ENCODE data around the gene NLRC5.

Gene NLRC5

DNA sequence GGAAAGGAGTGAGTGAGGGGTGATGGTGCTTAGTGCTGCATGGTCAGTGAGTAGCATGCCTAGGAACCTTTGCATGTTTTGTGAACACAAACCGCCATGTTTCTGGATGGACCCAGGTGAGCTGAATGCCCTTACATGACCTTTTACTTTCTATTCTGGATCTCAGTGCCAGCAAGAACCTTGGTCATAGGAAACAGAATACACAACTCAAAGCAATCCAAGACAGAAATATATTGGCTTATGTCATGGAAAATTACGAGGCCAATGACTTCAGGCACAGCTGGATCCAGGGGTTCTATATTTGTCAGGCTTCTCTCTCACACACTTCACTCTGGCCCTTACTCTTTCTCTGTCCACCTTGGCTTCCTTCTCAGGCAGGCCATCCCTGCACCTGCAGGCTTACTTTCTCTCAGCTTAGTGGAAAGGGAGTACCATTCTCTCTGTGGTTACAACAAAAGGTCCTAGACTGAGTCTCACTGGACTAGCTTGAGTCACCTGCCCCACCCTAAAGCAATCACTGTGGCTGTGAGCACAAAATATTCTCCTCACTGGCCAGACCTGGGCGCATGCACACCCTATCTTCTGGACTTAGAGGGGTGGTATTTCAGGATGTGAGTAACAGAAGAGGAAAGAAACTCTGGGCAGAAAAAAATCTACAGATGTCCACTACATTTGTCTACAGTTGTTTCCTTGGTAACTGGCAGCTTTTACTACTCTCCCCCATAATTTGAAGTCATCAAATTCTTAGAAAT is 82.7 kb downstream of the NLRC5 start:
- H3K27me3 Mint-ChIP-seq: no peaks in the 10 kb centered on the region
- peaks cover 58% of the 10 kb centered on the region for H3K36me3 Mint-ChIP-seq (ENCODE audit: low read depth)
- H3K4me3 Mint-ChIP-seq: no peak overlapping the region
- H3K4me1 Mint-ChIP-seq (ENCODE audit: low read depth): peaks cover 55% of the 10 kb centered on the region
- H3K9me3 Mint-ChIP-seq: no peaks in the 10 kb centered on the region
- intact Hi-C loops (cut with micrococcal nuclease): no loop called here
- no peak overlapping the region for H3K27ac Mint-ChIP-seq

DNA sequence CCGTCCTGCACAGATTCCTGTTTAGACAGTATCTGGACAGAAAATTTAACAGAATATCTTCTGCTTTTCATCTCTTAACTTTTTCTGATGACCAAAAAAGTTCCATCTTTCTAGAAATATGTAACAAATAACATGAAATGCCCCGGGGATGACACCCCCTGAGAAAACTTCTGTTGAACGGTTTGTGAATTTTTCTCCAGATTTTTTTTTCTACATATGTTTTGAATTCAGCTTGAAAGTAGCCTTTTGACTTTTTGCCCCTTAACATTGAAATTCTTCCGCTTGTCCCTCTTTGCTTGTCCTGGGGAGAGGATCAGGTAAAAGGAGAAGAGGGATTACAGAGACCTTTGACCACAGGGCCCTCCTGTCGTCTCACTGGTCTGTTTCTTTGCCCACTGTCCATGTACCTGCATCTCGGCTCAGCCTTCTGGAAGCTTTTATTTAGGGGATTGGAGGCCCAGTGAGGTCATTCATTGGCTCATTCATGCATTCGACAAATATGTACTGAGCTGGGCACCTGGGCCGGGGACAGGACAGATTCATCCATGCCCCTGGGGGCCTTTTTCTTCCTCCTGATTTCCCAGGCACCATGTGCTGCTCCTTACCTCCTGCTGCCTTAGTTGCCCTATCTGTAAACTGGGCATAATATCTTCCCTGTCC is 83.4 kb downstream of the NLRC5 start:
- H3K4me1 Mint-ChIP-seq (ENCODE audit: low read depth): peaks cover 48% of the 10 kb centered on the region
- no peak overlapping the region for H3K4me3 Mint-ChIP-seq
- intact Hi-C loops (cut with micrococcal nuclease): no loop called here
- no peaks in the 10 kb centered on the region for H3K27me3 Mint-ChIP-seq
- H3K9me3 Mint-ChIP-seq: no peaks in the 10 kb centered on the region
- peaks cover 64% of the 10 kb centered on the region for H3K36me3 Mint-ChIP-seq (ENCODE audit: low read depth)
- H3K27ac Mint-ChIP-seq: no peak overlapping the region

DNA sequence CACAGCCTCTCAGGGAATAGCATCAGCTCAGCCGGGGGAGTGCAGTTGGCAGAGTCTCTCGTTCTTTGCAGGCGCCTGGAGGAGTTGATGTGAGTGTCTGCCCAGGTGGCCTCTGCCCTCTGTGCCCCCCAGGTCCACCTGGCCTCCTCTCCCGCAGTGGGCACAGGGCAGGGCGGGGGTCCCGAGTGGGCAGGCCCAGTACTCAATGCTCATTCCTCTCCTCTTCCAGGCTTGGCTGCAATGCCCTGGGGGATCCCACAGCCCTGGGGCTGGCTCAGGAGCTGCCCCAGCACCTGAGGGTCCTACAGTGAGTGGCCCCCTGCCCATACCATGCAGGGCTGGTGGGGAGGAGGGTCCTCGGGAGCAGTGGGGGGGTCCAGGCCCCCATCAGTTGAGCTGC is 88.4 kb downstream of the NLRC5 start:
- Mint-ChIP-seq H3K36me3 (ENCODE audit: low read depth) (peaks cover 57% of the 10 kb centered on the region), H3K27ac (no peak overlapping the region), H3K27me3 (no peaks in the 10 kb centered on the region), H3K9me3 (no peaks in the 10 kb centered on the region), H3K4me3 (no peak overlapping the region), H3K4me1 (ENCODE audit: low read depth) (peaks cover 1% of the 10 kb centered on the region)
- intact Hi-C loops (cut with micrococcal nuclease): no loop called here

DNA sequence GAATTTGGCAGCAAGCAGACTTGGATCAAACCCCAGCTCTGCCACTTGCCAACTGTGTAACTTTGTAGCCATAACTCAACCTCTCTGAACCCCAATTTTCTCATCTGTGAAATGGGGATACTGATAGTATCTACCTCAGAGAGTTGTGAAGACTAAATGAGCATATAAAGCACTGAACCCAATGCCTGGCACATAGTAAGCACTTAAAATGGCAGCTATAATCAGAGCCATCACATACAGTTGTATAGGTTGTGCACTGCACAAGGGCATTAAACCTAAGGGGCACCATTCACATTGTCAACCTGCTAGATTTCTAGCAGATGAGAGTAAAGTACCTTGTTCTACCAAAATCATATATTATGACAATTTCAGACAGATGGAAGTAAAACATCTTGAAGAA is 92.4 kb downstream of the NLRC5 start:
- Mint-ChIP-seq H3K27ac (no peak overlapping the region), H3K4me1 (ENCODE audit: low read depth) (peaks cover 16% of the 10 kb centered on the region)
- intact Hi-C loops (cut with micrococcal nuclease): loop anchor here (5.0 kb wide), 1 partner anchor 101 kb away; no protein-coding TSS in a partner anchor

DNA sequence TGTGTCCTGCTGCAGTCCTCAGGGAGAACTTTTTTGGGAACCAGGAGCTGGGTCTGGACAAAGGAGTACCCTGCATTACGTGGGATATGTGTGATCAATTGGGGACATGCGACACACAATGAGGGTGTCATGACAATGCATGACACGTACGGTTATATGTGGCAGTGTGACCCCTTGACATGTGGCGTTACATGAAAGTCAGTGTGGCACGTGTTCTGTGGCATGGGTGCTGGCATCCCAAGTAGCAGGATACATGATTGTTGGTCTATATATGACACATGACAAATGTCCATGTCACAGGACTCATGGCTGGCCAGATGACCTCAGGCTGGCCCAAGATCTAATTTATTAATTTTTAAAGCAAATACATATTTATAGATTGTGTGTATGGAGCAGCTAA is 93.3 kb downstream of the NLRC5 start:
- no peak overlapping the region for H3K27ac Mint-ChIP-seq
- peaks cover 16% of the 10 kb centered on the region for H3K4me1 Mint-ChIP-seq (ENCODE audit: low read depth)
- no peaks in the 10 kb centered on the region for H3K9me3 Mint-ChIP-seq
- no peak overlapping the region for H3K4me3 Mint-ChIP-seq
- H3K36me3 Mint-ChIP-seq (ENCODE audit: low read depth): peaks cover 19% of the 10 kb centered on the region
- H3K27me3 Mint-ChIP-seq: no peaks in the 10 kb centered on the region
- intact Hi-C loops (cut with micrococcal nuclease): loop anchor here (5.0 kb wide), 1 partner anchor 100 kb away; no protein-coding TSS in a partner anchor

More for the DNA sequence above, 92.4 kb downstream of the NLRC5 start:
- Mint-ChIP-seq H3K27me3 (no peaks in the 10 kb centered on the region), H3K36me3 (ENCODE audit: low read depth) (peaks cover 28% of the 10 kb centered on the region), H3K4me3 (no peak overlapping the region), H3K9me3 (no peaks in the 10 kb centered on the region)

DNA sequence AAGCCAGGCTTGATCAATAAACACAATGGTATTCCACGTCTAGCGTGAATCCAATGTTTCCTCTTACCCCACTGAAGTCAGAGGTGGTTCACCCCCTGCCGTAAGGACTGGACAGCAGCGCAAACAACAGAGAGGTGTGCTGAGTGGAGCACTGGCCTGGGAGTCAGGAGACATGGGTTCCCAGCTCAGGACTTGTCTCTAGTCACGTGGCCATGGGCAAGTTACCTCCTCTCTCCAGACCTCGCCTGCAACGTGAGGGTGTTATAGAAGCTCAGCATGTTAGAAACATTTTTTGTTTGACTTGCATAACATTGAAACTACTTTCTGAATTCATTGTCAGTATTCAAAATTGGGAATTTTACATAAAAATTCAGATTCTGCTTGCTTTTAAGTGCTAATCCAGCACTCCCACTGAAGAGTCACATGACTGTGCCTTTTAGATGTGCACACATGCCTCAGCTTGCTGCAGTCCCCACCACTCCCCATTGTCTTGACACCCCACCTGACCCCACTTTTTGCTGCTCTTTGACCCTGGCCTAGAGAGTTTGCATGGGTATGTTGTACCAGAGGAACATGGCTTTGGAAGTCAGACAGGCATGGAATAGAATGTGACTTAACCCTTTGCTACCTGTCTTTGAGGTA is 94.2 kb downstream of the NLRC5 start:
- Mint-ChIP-seq H3K4me3 (no peak overlapping the region), H3K4me1 (ENCODE audit: low read depth) (peaks cover 16% of the 10 kb centered on the region), H3K36me3 (ENCODE audit: low read depth) (peaks cover 16% of the 10 kb centered on the region), H3K9me3 (no peaks in the 10 kb centered on the region), H3K27me3 (no peaks in the 10 kb centered on the region), H3K27ac (no peak overlapping the region)
- intact Hi-C loops (cut with micrococcal nuclease): loop anchor here (1.0 to 5.0 kb wide), 2 partner anchors 85 to 99 kb away; no protein-coding TSS in a partner anchor

DNA sequence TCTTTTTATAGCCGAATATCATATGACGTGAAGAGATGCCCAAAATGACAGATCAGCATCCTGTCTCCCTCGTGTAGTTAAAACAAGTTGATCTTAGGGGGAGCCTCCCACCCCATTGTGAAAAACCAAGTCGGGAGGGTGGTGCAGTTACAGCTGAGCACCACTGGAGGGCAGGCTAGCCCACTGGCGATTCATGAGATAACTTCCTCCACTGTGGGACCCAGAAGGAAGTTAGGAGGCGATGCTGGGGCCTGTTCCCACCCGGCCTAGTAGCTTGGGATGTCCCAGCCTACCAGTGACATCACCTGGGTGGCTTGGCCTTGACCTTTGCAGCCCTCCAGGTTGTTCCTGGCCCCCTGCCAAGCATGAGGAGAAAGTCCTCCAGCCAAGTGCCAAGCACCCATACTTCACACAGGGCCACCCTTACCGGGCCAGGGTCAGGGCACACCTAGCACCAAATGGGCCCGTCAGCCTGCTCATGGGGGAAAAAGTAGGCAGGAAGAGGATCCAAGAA is 95.0 kb downstream of the NLRC5 start:
- no peaks in the 10 kb centered on the region for H3K9me3 Mint-ChIP-seq
- no peak overlapping the region for H3K4me3 Mint-ChIP-seq
- H3K27me3 Mint-ChIP-seq: no peaks in the 10 kb centered on the region
- H3K27ac Mint-ChIP-seq: no peak overlapping the region
- peaks cover 11% of the 10 kb centered on the region for H3K36me3 Mint-ChIP-seq (ENCODE audit: low read depth)
- intact Hi-C loops (cut with micrococcal nuclease): loop anchor here (1.0 to 5.0 kb wide), 2 partner anchors 84 to 98 kb away; no protein-coding TSS in a partner anchor
- H3K4me1 Mint-ChIP-seq (ENCODE audit: low read depth): peaks cover 16% of the 10 kb centered on the region

DNA sequence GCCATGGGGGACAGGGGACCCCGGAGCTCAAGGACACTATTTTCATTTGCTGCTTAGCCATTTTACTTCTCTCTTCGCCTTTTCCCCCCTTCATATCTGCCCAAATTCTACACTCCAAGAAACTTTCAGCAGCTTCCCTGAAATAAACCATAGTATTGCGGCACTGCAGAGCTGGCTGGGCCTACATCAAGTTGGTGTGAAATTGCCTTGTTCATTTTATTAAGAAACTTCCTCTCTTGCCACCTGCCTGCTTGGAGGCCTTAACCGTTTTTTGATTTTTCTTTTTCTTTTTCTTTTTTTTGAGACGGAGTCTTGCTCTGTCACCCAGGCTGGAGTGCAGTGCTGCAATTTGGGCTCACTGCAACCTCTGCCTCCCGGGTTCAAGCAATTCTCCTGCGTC is 95.6 kb downstream of the NLRC5 start:
- H3K4me1 Mint-ChIP-seq (ENCODE audit: low read depth): peaks cover 16% of the 10 kb centered on the region
- peaks cover 5% of the 10 kb centered on the region for H3K36me3 Mint-ChIP-seq (ENCODE audit: low read depth)
- intact Hi-C loops (cut with micrococcal nuclease): loop anchor here (1.0 to 5.0 kb wide), 2 partner anchors 83 to 97 kb away; no protein-coding TSS in a partner anchor
- H3K9me3 Mint-ChIP-seq: no peaks in the 10 kb centered on the region
- no peaks in the 10 kb centered on the region for H3K27me3 Mint-ChIP-seq
- no peak overlapping the region for H3K4me3 Mint-ChIP-seq
- H3K27ac Mint-ChIP-seq: no peak overlapping the region

DNA sequence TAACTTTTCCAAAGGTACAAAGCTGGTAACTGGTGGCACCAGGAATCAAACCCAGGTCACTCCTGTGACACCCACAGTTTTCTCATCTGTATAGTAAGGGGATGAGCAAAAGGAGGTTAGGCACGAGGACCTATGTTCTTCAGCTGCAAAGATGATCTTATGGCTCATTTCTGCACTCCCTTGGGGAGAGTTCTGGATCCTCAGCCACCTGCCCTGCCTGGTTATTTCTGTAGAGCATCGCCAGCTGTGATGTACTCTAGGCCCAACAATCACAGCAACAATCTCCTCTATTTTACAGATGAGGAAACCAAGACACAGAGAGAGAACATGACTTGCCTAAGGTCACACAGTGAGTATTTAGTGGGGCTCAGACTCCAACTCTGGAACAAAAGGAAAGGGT is 97.6 kb downstream of the NLRC5 start:
- Mint-ChIP-seq H3K27ac (no peak overlapping the region), H3K36me3 (ENCODE audit: low read depth) (peaks cover 5% of the 10 kb centered on the region)
- intact Hi-C loops (cut with micrococcal nuclease): no loop called here

DNA sequence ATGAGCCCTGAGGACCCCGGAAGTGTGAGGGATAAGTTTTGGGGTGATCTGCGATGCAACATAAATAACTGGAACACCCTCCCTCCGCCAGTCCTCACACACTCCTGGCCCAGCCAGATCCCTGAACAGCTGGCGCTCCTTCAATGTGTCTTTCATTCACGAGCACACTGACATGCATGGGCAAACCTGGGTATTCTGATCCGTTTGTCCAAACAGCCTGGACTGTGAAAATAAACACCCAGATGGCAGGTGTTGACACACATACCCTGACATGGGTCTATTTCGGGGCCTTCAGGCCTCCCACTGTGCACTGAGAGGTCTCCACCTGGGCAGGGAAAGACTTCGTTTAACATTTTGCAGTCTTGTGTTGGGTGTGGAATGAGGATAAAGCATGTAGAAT is 100.0 kb downstream of the NLRC5 start:
- no peaks in the 10 kb centered on the region for H3K36me3 Mint-ChIP-seq (ENCODE audit: low read depth)
- intact Hi-C loops (cut with micrococcal nuclease): no loop called here
- H3K27ac Mint-ChIP-seq: peak overlapping the region; percentile 56
- H3K27me3 Mint-ChIP-seq: no peaks in the 10 kb centered on the region
- no peak overlapping the region for H3K4me3 Mint-ChIP-seq
- H3K4me1 Mint-ChIP-seq (ENCODE audit: low read depth): peaks cover 41% of the 10 kb centered on the region
- no peaks in the 10 kb centered on the region for H3K9me3 Mint-ChIP-seq

More for the DNA sequence above, 97.6 kb downstream of the NLRC5 start:
- peaks cover 35% of the 10 kb centered on the region for H3K4me1 Mint-ChIP-seq (ENCODE audit: low read depth)
- no peaks in the 10 kb centered on the region for H3K9me3 Mint-ChIP-seq
- no peak overlapping the region for H3K4me3 Mint-ChIP-seq
- H3K27me3 Mint-ChIP-seq: no peaks in the 10 kb centered on the region

DNA sequence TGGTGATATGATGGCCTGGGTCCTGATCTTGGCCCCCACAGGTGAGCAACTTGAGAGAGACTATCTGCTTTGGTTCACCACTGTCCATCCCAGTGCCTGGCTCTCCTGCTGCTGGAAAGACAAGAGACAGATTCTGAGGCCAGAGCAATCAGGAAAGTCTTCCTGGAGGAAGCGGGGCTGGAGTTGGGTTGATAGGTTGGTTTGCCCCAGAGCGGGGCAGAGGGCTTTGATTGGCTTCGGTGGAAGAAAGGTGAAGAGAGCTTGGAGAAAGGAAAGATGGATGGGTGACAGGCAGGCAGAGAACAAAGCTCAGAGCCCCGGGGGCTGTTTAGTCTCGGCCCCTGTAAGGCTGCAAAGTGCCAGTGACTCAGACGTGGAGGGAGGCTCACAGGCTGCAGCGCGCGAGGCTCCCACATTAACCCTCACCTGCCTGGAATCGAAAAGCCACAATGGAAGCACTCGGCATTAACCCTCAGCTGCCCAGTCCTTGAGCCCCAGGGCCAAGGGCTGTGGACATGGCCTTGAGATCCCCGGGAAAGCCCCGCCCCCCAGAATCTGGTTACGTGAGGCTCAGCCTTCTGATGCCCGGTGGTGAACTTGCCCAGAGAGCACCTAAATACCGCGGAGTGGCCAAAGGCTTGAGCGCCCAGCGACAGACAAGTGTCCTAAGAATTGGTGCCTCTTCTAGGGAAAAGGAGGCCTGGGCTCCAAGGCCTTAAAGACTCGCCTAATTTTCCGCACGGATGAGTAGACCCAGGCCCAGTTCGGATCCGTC is 102.0 kb downstream of the NLRC5 start:
- Mint-ChIP-seq H3K4me3 (peak overlapping the region; percentile 28), H3K27me3 (no peaks in the 10 kb centered on the region), H3K27ac (peak overlapping the region; percentile 56), H3K4me1 (ENCODE audit: low read depth) (peaks cover 47% of the 10 kb centered on the region), H3K9me3 (no peaks in the 10 kb centered on the region), H3K36me3 (ENCODE audit: low read depth) (no peaks in the 10 kb centered on the region)
- intact Hi-C loops (cut with micrococcal nuclease): no loop called here

DNA sequence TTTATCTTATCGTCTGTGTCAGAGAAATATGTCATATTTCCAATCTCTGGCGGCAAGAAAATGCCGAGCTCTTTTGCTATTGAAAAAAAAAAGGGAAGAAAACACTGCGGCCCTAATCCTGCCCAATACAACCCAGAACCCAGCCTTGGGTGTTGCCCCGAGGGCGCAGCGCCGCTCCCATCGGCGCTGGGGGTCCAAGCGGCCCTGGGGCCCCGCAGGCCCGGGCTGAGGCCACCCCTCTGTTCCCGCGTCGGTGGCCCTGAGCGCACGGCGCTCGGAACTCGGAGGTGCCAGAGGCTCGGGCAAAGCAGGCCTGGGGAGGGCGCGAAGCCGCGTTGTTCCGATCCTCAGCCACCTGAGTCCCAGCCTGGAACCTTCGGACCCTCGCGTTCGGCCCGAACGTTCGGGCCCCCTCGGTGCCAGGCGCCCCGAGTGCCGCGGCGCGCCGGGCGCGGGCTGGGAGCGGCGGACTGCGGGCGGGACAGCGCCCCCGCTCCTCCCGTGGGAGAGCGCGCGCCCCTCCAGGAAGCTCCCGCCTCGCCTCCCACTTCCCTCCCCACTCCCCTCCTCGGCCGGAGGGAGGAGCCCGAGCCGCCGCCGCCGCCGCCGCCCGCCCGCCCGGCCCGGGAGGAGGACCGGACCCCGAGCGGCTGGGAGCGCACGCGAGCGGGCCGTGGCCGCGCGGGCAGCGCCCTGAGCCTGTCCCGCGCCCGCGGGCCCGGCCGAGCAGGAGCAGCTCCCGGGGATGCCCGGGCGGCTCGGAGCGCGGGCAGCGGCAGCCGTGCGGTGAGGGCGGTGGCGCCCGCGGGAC is 102.8 kb downstream of the NLRC5 start, which contains the start of gene CPNE2:
TSS of gene CPNE2 (plus strand) at position 609 of the 811 bp plus-strand sequence. CDS start 18,160 bp downstream, outside the sequence.
- Mint-ChIP-seq H3K27me3 (no peaks in the 10 kb centered on the region), H3K36me3 (ENCODE audit: low read depth) (no peaks in the 10 kb centered on the region), H3K9me3 (no peaks in the 10 kb centered on the region), H3K4me1 (ENCODE audit: low read depth) (peaks cover 52% of the 10 kb centered on the region), H3K4me3 (peak within 1 kb of the TSS; percentile 74), H3K27ac (peak within 1 kb of the TSS; percentile 75)
- intact Hi-C loops (cut with micrococcal nuclease): no loop called here
